ENCODE measurements around the gene HS3ST1.

The HS3ST1 gene

DNA sequence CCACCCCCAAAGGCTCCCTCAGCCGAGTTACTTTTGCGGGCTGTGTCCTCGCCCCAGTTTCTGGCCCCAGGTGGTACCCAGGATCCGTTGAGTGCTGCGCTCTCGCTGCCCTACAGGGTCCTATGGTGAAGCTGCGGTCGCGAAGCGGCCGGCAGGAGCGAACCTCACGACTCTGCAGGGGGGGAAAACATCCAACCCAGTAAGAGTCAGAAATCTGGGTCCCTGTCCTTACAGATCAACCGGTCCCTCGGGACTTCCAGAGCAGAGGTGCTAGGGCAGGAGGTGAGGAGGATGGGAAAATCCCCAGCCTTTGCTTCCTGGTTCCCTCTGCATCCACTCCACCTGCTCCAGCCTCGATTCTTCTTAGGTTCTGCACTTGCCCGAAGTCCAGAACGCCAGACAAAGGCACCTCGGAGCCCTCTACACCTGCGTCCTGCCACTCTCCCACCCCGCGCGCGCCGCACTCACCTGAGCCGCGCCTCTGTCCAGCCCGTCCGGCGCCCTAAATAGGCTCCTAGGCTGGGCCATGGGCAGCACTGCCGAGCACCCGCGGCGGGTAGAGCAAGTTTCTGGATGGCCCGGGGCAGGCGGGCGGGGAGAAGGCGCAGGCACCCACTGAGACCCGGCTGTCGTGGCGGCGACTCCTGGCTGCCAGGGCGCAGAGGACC lies at the start of gene HS3ST1:
TSS of gene HS3ST1 (minus strand) at position 664 of the 668 bp plus-strand sequence. CDS start 28,889 bp downstream, outside the sequence.
- no peak for DNase-seq

GRCh38 chr4:11475871-11476270 lies 47.2 kb upstream of the HS3ST1 start:
- DNase-seq: no peak

DNA sequence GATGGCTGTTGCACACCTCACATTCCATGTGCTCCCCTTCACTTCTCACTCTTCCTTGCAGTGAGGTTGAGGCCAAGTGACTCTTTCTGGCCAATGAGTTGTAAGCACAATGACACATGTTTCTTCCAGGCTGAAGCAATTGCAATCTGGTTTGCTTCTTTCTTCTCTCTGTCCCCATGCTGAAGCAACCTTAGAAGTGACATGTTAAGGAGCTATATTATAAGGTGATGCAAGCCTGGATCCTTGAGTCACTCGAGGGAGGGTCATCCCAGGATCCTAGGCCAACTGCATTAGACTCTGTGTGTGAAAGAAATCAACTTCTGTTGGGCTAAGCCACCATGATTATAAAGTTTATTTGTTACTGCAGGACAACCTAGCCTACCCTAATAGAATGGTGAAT lies 45.5 kb upstream of the HS3ST1 start:
- DNase-seq: no peak

GRCh38 chr4:11472535-11472934 lies 43.8 kb upstream of the HS3ST1 start:
- DNase-seq: no peak

- peak; percentile 78 for DNase-seq
Observed at GRCh38 chr4:11471618-11472017, 42.9 kb upstream of the HS3ST1 start.

DNA sequence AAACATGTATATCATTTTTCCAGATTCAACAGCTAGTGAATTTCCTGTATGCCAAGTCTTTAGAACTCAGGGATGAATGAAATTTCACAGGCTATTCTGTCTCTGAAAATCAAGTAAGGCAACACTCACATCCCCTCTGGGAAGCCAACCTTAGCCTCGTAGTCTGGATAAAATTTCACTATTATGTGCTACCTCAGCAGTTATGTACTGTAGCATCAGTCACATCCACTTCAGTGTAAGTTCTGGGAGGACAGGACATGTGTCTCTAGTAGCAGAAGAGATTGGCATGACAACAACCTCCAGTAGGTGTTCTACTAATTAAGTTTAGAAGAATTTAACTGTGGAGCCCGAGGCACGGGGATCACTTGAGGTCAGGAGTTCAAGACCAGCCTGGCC lies 42.4 kb upstream of the HS3ST1 start:
- no peak for DNase-seq

GRCh38 chr4:11470438-11471045 lies 41.8 kb upstream of the HS3ST1 start:
- peak; percentile 16 for DNase-seq

DNA sequence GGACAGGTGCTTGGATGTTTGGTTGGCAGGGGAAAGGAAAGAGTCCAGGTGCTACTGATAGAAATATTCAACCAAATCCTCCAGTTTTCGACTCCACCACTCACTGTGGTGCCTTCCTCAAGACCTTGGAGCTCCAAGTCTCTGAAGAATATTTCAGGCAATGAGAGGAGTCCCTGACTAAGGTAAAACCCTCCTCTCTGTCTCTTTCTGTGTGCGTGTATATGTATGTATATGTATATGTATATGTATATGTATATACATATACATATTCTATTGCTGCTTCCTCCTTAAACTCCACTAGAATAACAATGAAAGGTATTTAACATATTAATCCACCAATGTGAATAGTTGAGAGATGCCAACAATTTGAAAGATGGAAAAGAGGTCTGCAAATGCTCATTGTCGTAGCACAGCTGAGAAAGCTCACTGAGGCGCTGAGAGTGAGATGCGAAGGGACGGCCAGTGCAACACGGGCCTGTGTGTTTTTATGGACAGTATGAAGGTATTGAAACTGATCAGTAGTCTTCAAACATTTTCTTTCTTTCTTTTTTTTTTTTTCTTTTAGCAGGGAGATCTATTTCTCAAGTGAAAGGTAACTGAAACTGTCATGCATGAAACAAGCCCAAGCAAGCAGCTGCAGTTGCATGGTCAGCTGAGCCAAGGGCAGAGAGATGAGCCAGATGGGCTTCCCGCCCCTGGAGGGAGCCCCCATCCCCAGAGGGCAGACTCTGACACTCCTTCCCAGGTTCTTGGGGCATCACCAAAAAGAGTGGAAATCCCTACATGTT lies 41.1 kb upstream of the HS3ST1 start:
- no peak for DNase-seq

GRCh38 chr4:11468901-11469300 lies 40.2 kb upstream of the HS3ST1 start:
- no peak for DNase-seq

- no peak for DNase-seq
Observed at GRCh38 chr4:11467931-11468330, 39.2 kb upstream of the HS3ST1 start.

GRCh38 chr4:11463707-11464106 lies 35.0 kb upstream of the HS3ST1 start:
- no peak for DNase-seq

- no peak for DNase-seq
Observed at GRCh38 chr4:11456401-11456800, 27.7 kb upstream of the HS3ST1 start.

DNA sequence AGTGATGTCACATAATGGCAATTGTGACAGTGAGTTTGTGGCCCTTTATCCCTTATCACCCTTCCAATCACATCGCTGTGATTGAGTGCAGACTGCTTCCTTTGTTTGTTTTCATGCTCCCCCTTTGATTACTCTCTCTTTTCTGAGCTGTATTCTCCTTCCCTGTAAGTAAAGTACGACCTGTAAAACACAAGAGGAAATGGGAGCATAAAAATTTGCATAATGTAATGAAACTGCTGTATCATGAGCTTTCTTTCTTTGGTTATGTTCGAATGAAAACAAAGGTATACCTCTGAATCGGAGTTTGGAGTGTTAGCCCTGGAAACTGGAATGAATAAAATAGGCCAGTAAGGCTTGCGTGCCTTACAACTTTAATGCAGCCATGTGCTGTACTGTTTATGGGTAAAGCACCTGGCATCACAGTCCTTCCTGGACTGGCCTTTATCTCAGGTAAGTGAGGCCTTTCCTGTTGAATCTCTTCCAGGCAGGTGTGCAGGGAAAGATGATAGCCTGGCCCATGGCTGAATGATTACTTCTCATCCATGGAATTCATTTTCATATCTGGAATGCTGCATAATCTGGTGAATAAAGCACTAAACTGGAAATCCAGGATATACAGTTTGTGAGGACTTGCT lies 26.6 kb upstream of the HS3ST1 start:
- DNase-seq: no peak

GRCh38 chr4:11451716-11452115 lies 23.0 kb upstream of the HS3ST1 start:
- no peak for DNase-seq

DNA sequence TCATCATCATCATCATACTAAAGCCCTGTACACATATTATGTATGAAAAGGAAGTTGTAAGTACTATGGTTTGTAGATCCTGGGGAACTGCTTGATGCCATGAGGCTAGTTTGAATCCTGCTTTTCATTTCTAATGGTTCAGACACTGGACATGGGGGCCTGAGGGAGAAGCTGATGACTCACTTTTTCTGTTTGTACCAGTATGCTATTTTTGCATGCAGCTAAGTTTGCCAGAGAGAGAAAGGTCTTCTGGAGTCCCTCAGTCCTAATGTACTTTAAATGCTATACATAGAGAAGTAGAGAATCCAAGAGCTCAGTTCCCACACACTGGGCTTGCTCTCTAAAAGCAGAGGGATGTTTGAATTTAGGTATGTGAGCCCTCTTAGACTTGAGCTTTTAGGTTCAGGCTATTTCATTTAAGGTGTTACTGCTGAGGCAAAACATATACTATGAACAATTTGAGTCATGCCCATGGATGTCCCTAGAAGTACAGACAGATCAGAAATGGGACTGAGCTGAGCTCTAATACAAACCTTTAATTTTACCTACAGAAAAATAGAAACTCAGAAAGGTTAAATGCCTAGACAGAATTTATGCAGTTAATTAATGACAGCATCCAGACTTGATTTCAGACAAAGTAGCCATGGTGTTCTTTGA lies 17.6 kb upstream of the HS3ST1 start:
- DNase-seq: no peak

GRCh38 chr4:11441194-11441556 lies 12.5 kb upstream of the HS3ST1 start:
- no peak for DNase-seq

GRCh38 chr4:11440481-11441193 lies 11.9 kb upstream of the HS3ST1 start:
- DNase-seq: no peak

GRCh38 chr4:11439836-11440235 lies 11.1 kb upstream of the HS3ST1 start:
- DNase-seq: no peak

DNA sequence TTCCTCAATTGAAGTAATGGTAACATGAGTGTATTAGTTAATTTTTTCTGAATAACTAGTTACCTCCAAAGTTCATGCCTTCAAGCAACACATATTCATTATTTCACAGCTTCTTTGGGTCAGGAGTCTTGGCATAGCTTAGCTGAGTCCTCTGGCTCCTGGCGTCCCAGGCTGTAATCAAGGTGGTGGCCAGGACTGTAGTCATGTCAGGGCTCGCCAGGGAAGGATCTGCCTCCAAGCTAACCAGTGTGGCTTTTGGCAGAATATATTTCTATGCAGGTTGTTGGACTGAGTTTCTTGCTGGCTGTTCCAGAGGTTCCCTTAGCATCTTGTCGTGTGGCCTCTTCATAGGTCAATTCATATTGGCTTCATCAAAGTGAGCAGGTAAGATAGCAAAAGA lies 10.0 kb upstream of the HS3ST1 start:
- DNase-seq: no peak

GRCh38 chr4:11436673-11437072 lies 8.0 kb upstream of the HS3ST1 start:
- DNase-seq: no peak

DNA sequence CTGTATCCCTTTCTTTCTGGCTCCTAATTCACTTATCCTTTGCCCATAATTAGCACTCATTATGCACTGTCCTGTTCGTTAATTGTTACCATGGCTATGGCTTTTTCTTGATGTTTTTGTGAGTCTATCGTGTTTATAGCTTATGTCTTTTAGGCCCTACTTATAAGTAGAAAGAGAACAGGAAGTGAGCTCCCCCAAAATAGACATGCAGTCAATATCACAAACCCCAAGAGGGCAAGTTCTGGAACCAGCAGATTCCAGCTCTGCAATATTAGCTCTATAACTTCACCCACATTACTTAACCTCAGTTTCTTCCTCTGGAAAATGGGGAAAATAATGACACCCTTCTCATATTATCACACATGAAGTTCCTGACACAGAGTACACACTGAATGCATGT lies 7.4 kb upstream of the HS3ST1 start:
- DNase-seq: no peak

DNA sequence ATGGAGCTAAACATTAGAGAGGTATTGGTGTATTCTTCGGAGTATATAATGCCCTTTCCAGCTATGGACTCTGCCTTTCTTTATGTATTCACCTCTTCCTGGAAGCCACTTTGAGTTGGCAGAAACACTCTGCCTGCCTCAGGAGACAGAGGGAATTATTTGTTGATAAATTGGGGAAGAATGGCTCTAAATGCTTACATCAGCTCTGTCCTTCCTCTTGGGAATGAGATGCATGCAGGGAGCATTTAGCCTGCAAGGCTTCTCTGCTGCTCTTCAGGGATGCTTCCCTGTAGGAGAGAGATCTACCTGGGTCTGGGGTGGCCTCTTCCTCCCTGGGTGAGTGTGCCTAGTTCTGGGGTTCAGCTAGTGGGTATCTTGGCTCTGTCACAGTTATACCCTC lies 6.9 kb upstream of the HS3ST1 start:
- DNase-seq: no peak

DNA sequence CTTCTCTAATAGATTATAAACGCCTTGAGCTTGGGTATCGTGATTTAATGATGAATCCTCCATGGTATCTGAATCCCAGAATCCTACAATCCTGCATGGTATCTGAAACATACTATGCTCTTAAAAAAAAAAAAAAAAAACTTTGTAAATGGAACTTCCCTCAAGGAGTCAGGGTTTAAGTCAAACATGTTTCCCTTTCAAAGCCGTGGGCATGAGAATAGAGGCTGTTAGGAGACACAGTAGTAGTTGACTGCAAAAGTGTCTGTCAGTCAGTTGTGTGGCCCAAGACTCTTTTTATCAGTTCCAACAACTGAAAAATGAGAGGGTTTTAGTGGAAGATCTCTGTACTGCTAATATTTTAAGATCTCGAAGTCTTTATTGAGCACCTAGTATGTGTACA lies 2.4 kb upstream of the HS3ST1 start:
- no peak for DNase-seq

Measured in CD4-positive, alpha-beta T cell treated with Interleukin-12 subunit alpha and Interleukin-12 subunit beta, for 1 hour (primary cell).